KBM-7 (cell line): ENCODE data around the gene CADPS2.

Experiments
- DNase-seq: peaks from one replicate; pipeline ENCODE4 v3.0.0-alpha.2; 2015
- in situ Hi-C: fragments of 300-500 bp; cut with MboI; formaldehyde crosslinking; loops from 2 replicates; pipeline ENCODE4 v1.14.3; 2020; ENCODE audit warnings: low sequenced_read_pairs, low pct_unique_long_range_greater_than_20kb, mixed read lengths

Gene CADPS2

GRCh38 chr7:122791959-122792545 is 94.2 kb downstream of the CADPS2 start:
- no peak for DNase-seq
- in situ Hi-C loops: no loop called here

- no peak for DNase-seq
- in situ Hi-C loops: no loop called here
Measured at GRCh38 chr7:122790591-122790990, 95.7 kb downstream of the CADPS2 start.

- peak; percentile 12 for DNase-seq
- in situ Hi-C loops: no loop called here
Measured at GRCh38 chr7:122790132-122790531, 96.1 kb downstream of the CADPS2 start.

- DNase-seq: no peak
- in situ Hi-C loops: no loop called here
Measured at GRCh38 chr7:122789156-122789555, 97.1 kb downstream of the CADPS2 start.

- in situ Hi-C loops: no loop called here
- no peak for DNase-seq
Measured at GRCh38 chr7:122770686-122771335, 115.4 kb downstream of the CADPS2 start.

- in situ Hi-C loops: no loop called here
- no peak for DNase-seq
Measured at GRCh38 chr7:122768827-122769226, 117.4 kb downstream of the CADPS2 start.

- in situ Hi-C loops: no loop called here
- no peak for DNase-seq
Measured at GRCh38 chr7:122767339-122767738, 118.9 kb downstream of the CADPS2 start.

GRCh38 chr7:122766593-122766992 is 119.7 kb downstream of the CADPS2 start:
- in situ Hi-C loops: no loop called here

GRCh38 chr7:122764902-122765301 is 121.4 kb downstream of the CADPS2 start:
- in situ Hi-C loops: no loop called here
- no peak for DNase-seq

More at GRCh38 chr7:122766593-122766992, 119.7 kb downstream of the CADPS2 start:
- no peak for DNase-seq

GRCh38 chr7:122764020-122764419 is 122.2 kb downstream of the CADPS2 start:
- no peak for DNase-seq
- in situ Hi-C loops: no loop called here

- no peak for DNase-seq
- in situ Hi-C loops: no loop called here
Measured at GRCh38 chr7:122762071-122762470, 124.2 kb downstream of the CADPS2 start.

- in situ Hi-C loops: no loop called here
Measured at GRCh38 chr7:122758501-122758900, 127.8 kb downstream of the CADPS2 start.

GRCh38 chr7:122756860-122757259 is 129.4 kb downstream of the CADPS2 start:
- in situ Hi-C loops: no loop called here

More at GRCh38 chr7:122758501-122758900, 127.8 kb downstream of the CADPS2 start:
- no peak for DNase-seq

GRCh38 chr7:122755696-122756095 is 130.6 kb downstream of the CADPS2 start:
- in situ Hi-C loops: no loop called here
- DNase-seq: no peak

More at GRCh38 chr7:122756860-122757259, 129.4 kb downstream of the CADPS2 start:
- DNase-seq: no peak

- DNase-seq: no peak
- in situ Hi-C loops: no loop called here
Measured at GRCh38 chr7:122752583-122752982, 133.7 kb downstream of the CADPS2 start.

- DNase-seq: no peak
- in situ Hi-C loops: no loop called here
Measured at GRCh38 chr7:122750389-122750788, 135.9 kb downstream of the CADPS2 start.

- DNase-seq: no peak
- in situ Hi-C loops: no loop called here
Measured at GRCh38 chr7:122748195-122748594, 138.1 kb downstream of the CADPS2 start.

GRCh38 chr7:122746948-122747347 is 139.3 kb downstream of the CADPS2 start:
- in situ Hi-C loops: no loop called here
- no peak for DNase-seq

GRCh38 chr7:122743211-122743610 is 143.0 kb downstream of the CADPS2 start:
- no peak for DNase-seq
- in situ Hi-C loops: no loop called here

- in situ Hi-C loops: no loop called here
- DNase-seq: no peak
Measured at GRCh38 chr7:122738947-122739346, 147.3 kb downstream of the CADPS2 start.

- in situ Hi-C loops: no loop called here
- DNase-seq: no peak
Measured at GRCh38 chr7:122736183-122736582, 150.1 kb downstream of the CADPS2 start.
